HL-60 (cell line): Measurements from ENCODE around the gene PLXNB2.
"Not testable (repeated sequence)": the region's sequence is repeated elsewhere in the genome, so short reads cannot be mapped to it uniquely, and the experiment has no call there.

ENCODE experiments used
- DNase-seq, 2 experiments: peaks; one replicate each; pipeline ENCODE4 v3.0.0-alpha.2; 2010 to 2020; ENCODE audit warnings: low read depth in 1 of 2, low spot score in 1 of 2
- H3K27ac ChIP-seq: fragments of 250-450 bp; sonication (Bioruptor Pico); replicated peaks from 2 replicates; pipeline ENCODE4 v1.5.1; 2020; ENCODE audit warnings: mild to moderate bottlenecking, moderate library complexity
- H3K27me3 ChIP-seq: fragments of 250-450 bp; sonication (Bioruptor Pico); 2 replicates; pipeline ENCODE4 v1.5.1; 2021; ENCODE audit warnings: mild to moderate bottlenecking, moderate library complexity; ENCODE audit not compliant: insufficient read depth, poor library complexity, severe bottlenecking
- H3K4me3 ChIP-seq: replicated peaks from 2 replicates; pipeline ENCODE4 v1.5.1; 2011; ENCODE audit warnings: mild to moderate bottlenecking, control low read depth, low read length; ENCODE audit not compliant: insufficient read depth
- GABPA ChIP-seq: IDR thresholded peaks from 2 replicates; pipeline ENCODE4 v1.6.1; 2012; ENCODE audit warnings: low read depth
- POLR2AphosphoS5 ChIP-seq: IDR thresholded peaks from 2 replicates; pipeline ENCODE4 v1.6.1; 2012; ENCODE audit warnings: low read depth
- SPI1 ChIP-seq: IDR thresholded peaks from 2 replicates; pipeline ENCODE4 v1.6.1; 2012; ENCODE audit warnings: low read depth, mild to moderate bottlenecking, borderline replicate concordance
- TF ChIP-seq, protein P1 (sequence below): IDR thresholded peaks from 2 replicates; pipeline ENCODE4 v1.6.1; 2012; ENCODE audit warnings: low read depth; ENCODE audit not compliant: insufficient replicate concordance
- TF ChIP-seq, protein P2 (sequence below): IDR thresholded peaks from one replicate; pipeline ENCODE4 v1.5.1; 2011; ENCODE audit warnings: low read length, control low read depth, inconsistent platforms; ENCODE audit not compliant: insufficient read depth

The PLXNB2 gene

DNA sequence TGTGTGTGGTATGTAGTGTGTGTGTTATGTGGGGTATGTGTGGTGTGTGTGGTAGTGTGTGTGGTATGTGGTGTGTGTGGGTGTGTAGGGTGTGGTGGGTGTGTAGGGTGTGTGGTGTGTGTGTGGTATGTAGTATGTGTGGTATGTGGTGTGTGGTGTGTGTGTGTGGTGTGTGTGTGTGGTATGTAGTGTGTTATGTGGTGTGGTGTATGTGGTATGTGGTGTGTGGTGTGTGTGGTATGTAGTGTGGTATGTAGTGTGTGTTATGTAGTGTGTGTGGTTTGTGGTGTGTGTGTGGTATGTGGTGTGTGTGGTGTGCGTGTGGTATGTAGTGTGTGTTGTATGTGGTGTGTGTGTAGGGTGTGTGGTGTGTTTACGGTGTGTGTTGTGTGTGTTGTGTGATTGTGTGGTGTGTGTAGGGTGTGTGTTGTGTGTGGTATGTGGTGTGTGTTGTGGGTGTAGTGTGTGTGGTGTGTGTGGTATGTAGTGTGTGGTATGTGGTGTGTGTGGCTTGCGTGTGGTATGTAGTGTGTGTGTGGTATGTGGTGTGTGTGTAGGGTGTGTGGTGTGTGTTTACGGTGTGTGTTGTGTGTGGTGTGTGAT lies 31.5 kb upstream of the PLXNB2 start:
- TF ChIP-seq GABPA: no peak
- Histone ChIP-seq H3K27me3 (no peaks in the 10 kb centered on the region), H3K27ac (no peak overlapping the region), H3K4me3 (no peak overlapping the region)
- no peak for DNase-seq

DNA sequence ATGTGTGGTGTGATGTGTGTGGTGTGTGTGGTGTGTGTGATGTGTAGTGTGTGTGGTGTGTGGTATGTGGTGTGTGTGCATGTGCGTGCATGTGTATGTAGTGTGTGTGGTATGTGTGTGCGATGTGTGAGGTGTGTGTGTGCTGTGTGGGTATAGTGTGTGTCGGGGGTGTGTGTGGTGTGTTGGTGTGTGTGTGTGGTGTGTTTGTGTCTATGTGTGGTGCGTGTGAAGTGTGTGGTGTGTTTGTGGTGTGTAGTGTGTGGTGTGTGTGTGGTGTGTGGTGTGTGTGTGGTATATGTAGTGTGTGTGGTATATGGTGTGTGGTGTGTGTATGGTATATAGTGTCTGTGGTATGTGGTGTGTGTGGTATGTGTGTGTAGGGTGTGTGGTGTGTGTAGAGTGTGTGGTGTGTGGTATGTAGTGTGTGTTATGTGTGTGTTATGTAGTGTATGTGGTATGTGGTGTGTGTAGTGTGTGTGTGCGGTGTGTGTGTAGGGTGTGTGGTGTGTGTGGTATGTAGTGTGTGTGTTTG lies 30.7 kb upstream of the PLXNB2 start:
- no peak overlapping the region for H3K27ac ChIP-seq
- H3K4me3 ChIP-seq: no peak overlapping the region
- H3K27me3 ChIP-seq: no peaks in the 10 kb centered on the region
- TF ChIP-seq SPI1: no peak
- TF ChIP-seq, protein P1, sequence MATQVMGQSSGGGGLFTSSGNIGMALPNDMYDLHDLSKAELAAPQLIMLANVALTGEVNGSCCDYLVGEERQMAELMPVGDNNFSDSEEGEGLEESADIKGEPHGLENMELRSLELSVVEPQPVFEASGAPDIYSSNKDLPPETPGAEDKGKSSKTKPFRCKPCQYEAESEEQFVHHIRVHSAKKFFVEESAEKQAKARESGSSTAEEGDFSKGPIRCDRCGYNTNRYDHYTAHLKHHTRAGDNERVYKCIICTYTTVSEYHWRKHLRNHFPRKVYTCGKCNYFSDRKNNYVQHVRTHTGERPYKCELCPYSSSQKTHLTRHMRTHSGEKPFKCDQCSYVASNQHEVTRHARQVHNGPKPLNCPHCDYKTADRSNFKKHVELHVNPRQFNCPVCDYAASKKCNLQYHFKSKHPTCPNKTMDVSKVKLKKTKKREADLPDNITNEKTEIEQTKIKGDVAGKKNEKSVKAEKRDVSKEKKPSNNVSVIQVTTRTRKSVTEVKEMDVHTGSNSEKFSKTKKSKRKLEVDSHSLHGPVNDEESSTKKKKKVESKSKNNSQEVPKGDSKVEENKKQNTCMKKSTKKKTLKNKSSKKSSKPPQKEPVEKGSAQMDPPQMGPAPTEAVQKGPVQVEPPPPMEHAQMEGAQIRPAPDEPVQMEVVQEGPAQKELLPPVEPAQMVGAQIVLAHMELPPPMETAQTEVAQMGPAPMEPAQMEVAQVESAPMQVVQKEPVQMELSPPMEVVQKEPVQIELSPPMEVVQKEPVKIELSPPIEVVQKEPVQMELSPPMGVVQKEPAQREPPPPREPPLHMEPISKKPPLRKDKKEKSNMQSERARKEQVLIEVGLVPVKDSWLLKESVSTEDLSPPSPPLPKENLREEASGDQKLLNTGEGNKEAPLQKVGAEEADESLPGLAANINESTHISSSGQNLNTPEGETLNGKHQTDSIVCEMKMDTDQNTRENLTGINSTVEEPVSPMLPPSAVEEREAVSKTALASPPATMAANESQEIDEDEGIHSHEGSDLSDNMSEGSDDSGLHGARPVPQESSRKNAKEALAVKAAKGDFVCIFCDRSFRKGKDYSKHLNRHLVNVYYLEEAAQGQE: no peak
- DNase-seq: no peak

- Histone ChIP-seq H3K27me3 (no peaks in the 10 kb centered on the region), H3K4me3 (no peak overlapping the region), H3K27ac (no peak overlapping the region)
- TF ChIP-seq, protein P1: no peak
- no peak for TF ChIP-seq GABPA
- TF ChIP-seq SPI1: no peak
- TF ChIP-seq, protein P2, sequence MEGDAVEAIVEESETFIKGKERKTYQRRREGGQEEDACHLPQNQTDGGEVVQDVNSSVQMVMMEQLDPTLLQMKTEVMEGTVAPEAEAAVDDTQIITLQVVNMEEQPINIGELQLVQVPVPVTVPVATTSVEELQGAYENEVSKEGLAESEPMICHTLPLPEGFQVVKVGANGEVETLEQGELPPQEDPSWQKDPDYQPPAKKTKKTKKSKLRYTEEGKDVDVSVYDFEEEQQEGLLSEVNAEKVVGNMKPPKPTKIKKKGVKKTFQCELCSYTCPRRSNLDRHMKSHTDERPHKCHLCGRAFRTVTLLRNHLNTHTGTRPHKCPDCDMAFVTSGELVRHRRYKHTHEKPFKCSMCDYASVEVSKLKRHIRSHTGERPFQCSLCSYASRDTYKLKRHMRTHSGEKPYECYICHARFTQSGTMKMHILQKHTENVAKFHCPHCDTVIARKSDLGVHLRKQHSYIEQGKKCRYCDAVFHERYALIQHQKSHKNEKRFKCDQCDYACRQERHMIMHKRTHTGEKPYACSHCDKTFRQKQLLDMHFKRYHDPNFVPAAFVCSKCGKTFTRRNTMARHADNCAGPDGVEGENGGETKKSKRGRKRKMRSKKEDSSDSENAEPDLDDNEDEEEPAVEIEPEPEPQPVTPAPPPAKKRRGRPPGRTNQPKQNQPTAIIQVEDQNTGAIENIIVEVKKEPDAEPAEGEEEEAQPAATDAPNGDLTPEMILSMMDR: no peak
- TF ChIP-seq POLR2AphosphoS5: no peak
- no peak for DNase-seq
Observed at GRCh38 chr22:50337262-50338041, 30.0 kb upstream of the PLXNB2 start.

- not testable (repeated sequence) for H3K27ac ChIP-seq, DNase-seq, H3K4me3 ChIP-seq, H3K27me3 ChIP-seq
Observed at GRCh38 chr22:50334433-50334832, 27.0 kb upstream of the PLXNB2 start.

DNA sequence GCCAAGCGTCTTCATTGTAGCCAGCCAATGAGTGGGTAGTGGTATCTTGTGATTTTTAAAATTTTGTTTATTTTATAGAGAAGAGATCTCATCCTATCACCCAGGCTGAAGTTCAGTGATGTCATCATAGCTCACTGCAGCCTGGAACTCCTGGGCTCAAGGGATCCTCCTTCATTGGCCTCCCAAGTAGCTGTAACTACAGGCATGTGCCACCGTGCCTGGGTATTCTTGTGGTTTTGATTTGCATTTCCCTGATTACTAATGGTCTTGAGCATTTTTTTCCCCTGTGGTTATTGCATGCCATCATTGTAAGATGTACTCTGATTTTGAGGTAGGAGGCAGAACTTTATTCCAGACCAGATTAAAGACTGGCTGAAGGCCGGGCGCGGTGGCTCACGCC lies 21.8 kb upstream of the PLXNB2 start:
- no peaks in the 10 kb centered on the region for H3K27me3 ChIP-seq
- no peak for DNase-seq
- no peak overlapping the region for H3K4me3 ChIP-seq
- TF ChIP-seq POLR2AphosphoS5 (no peak), GABPA (no peak), SPI1 (no peak)
- TF ChIP-seq, protein P1: no peak
- H3K27ac ChIP-seq: no peak overlapping the region
